GM23248 (cell line): Measurements from ENCODE around the gene GPR50.

Experiments
- EZH2 ChIP-seq: fragments of 200-600 bp; sonication (generic); IDR thresholded peaks from 2 replicates; pipeline ENCODE4 v1.6.1; 2018; ENCODE audit warnings: antibody characterized with exemption, mild to moderate bottlenecking; ENCODE audit not compliant: insufficient read depth, poor library complexity, severe bottlenecking
- EZH2phosphoT487 ChIP-seq: fragments of 200-600 bp; sonication (generic); IDR thresholded peaks from 2 replicates; pipeline ENCODE4 v1.6.1; 2018; ENCODE audit warnings: antibody characterized with exemption, moderate library complexity, mild to moderate bottlenecking, low read depth; ENCODE audit not compliant: insufficient read depth

DNA sequence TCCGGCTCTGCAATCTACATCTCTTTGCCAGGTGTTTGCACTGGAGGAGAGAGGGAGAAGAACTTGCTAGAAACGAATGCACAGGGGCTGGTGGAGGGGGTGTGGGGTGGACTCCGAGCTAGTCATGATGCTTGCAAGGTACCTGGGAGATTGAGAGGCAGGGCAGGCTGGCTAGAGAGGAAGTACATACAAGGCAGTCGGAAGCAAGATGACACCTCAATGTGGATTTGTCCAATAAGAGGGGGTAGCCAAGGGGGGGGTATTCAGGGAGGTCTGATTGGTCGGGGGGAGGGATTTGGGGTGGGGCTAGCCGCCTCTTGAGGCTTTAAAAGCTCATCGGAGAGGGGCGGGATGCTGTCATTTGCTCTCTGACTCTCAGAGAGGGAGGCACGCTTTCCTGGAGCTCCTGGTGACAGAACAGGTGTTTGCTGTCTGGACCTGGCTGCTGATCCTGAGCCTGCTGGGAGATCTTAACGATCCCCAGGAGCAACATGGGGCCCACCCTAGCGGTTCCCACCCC is at the start of gene GPR50:
- no peak for TF ChIP-seq EZH2phosphoT487
- TF ChIP-seq EZH2 = no peak
